Hepatocyte (in vitro differentiated cells): ENCODE measurements around the gene CLBA1. TPM values are rescaled to one million over a fixed set of nuclear protein-coding genes. Genes with fewer than 3 reads are reported as not detected.
"Not testable (repeated sequence)": the region's sequence is repeated elsewhere in the genome, so short reads cannot be mapped to it uniquely, and the experiment has no call there.

Source experiments
- DNase-seq: peaks from one replicate; pipeline ENCODE4 v3.0.0-alpha.2; 2016; ENCODE audit warnings: low spot score
- H2AFZ ChIP-seq: fragments of 200-600 bp; sonication (generic); 2 replicates; pipeline ENCODE4 v1.6.0; 2016; ENCODE audit warnings: antibody characterized with exemption, mild to moderate bottlenecking
- H3K27ac ChIP-seq: fragments of 200-600 bp; sonication (generic); 2 replicates; pipeline ENCODE4 v1.5.1; 2016; ENCODE audit warnings: mild to moderate bottlenecking
- H3K27me3 ChIP-seq: fragments of 200-600 bp; sonication (generic); 2 replicates; pipeline ENCODE4 v1.6.1; 2016
- H3K36me3 ChIP-seq: fragments of 200-600 bp; sonication (generic); replicated peaks from 2 replicates; pipeline ENCODE4 v1.5.1; 2016; ENCODE audit warnings: low read depth; ENCODE audit not compliant: insufficient read depth
- H3K4me1 ChIP-seq: fragments of 200-600 bp; sonication (generic); 2 replicates; pipeline ENCODE4 v1.5.1; 2016; ENCODE audit warnings: mild to moderate bottlenecking, moderate library complexity; ENCODE audit not compliant: insufficient read depth
- H3K4me2 ChIP-seq: fragments of 200-600 bp; sonication (generic); 2 replicates; pipeline ENCODE4 v1.6.0; 2016
- H3K4me3 ChIP-seq: fragments of 200-600 bp; sonication (generic); 2 replicates; pipeline ENCODE4 v1.5.1; 2016; ENCODE audit warnings: mild to moderate bottlenecking
- H3K79me2 ChIP-seq: fragments of 200-600 bp; sonication (generic); 2 replicates; pipeline ENCODE4 v1.6.0; 2017; ENCODE audit warnings: mild to moderate bottlenecking
- H3K9me2 ChIP-seq: fragments of 200-600 bp; sonication (generic); replicated peaks from 2 replicates; pipeline ENCODE4 v1.6.0; 2017; ENCODE audit warnings: mild to moderate bottlenecking; ENCODE audit not compliant: insufficient read depth
- H3K9me3 ChIP-seq: fragments of 200-600 bp; sonication (generic); 2 replicates; pipeline ENCODE4 v1.5.1; 2016; ENCODE audit warnings: low read depth, mild to moderate bottlenecking
- H4K20me1 ChIP-seq: fragments of 200-600 bp; sonication (generic); 2 replicates; pipeline ENCODE4 v1.6.0; 2016; ENCODE audit warnings: mild to moderate bottlenecking; ENCODE audit not compliant: insufficient read depth, poor library complexity, severe bottlenecking
- EZH2 ChIP-seq: fragments of 200-600 bp; sonication (generic); IDR thresholded peaks from 2 replicates; pipeline ENCODE4 v1.6.1; 2016; ENCODE audit warnings: antibody characterized with exemption, mild to moderate bottlenecking, borderline replicate concordance
- EZH2phosphoT487 ChIP-seq: fragments of 200-600 bp; sonication (generic); IDR thresholded peaks from one replicate; pipeline ENCODE4 v1.6.1; 2018; ENCODE audit warnings: antibody characterized with exemption, mild to moderate bottlenecking, low read depth, moderate library complexity; ENCODE audit not compliant: unreplicated experiment, severe bottlenecking
- WGBS: methylation state at CpG from one replicate; pipeline ENCODE4 v1.1.6; 2016; ENCODE audit warnings: low lambda C conversion rate; ENCODE audit errors: missing lambda C conversion rate; 5-methylcytosine and 5-hydroxymethylcytosine counted together
- polyA plus RNA-seq: library from polyadenylated mRNA; unstranded; fragments of >200 nt; fragmentation: Nextera tagmentation; extraction: Ambion mirVana; gene quantifications from 2 replicates; pipeline ENCODE4 v1.2.1, GENCODE V29; 2016
- total RNA-seq: library from RNA; depleted of rRNA; stranded (reverse); fragments of >200 nt; gene quantifications from 2 replicates; pipeline ENCODE4 v1.2.3, GENCODE V29; 2014
- TF ChIP-seq, protein P1 (sequence below): fragments of 200-600 bp; sonication (generic); IDR thresholded peaks from 2 replicates; pipeline ENCODE4 v1.5.1; 2016; ENCODE audit warnings: antibody characterized with exemption, mild to moderate bottlenecking; ENCODE audit not compliant: poor library complexity

CLBA1 gene
- total and polyA plus RNA-seq, 2 experiments from 2014 or later, result 6.4 to 9.3 TPM

GRCh38 chr14:105026033-105026785 lies 40.6 kb downstream of the CLBA1 start:
- no peaks in the 10 kb centered on the region for H3K36me3 ChIP-seq
- DNase-seq, result no peak
- H3K9me3 ChIP-seq, result no peaks in the 10 kb centered on the region
- TF ChIP-seq, protein P1, sequence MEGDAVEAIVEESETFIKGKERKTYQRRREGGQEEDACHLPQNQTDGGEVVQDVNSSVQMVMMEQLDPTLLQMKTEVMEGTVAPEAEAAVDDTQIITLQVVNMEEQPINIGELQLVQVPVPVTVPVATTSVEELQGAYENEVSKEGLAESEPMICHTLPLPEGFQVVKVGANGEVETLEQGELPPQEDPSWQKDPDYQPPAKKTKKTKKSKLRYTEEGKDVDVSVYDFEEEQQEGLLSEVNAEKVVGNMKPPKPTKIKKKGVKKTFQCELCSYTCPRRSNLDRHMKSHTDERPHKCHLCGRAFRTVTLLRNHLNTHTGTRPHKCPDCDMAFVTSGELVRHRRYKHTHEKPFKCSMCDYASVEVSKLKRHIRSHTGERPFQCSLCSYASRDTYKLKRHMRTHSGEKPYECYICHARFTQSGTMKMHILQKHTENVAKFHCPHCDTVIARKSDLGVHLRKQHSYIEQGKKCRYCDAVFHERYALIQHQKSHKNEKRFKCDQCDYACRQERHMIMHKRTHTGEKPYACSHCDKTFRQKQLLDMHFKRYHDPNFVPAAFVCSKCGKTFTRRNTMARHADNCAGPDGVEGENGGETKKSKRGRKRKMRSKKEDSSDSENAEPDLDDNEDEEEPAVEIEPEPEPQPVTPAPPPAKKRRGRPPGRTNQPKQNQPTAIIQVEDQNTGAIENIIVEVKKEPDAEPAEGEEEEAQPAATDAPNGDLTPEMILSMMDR, result no peak
- TF ChIP-seq EZH2phosphoT487 (no peak), EZH2 (no peak)
- H3K9me2 ChIP-seq, result no peaks in the 10 kb centered on the region
- no peak overlapping the region for H3K4me2 ChIP-seq
- no peaks in the 10 kb centered on the region for H4K20me1 ChIP-seq
- no peaks in the 10 kb centered on the region for H3K4me1 ChIP-seq
- no peak overlapping the region for H3K27ac ChIP-seq
- H2AFZ ChIP-seq, result no peak overlapping the region
- H3K79me2 ChIP-seq, result peaks cover 6% of the 10 kb centered on the region
- no peaks in the 10 kb centered on the region for H3K27me3 ChIP-seq
- 94% methylated on average over 16 of the region's 16 CpGs for WGBS
- H3K4me3 ChIP-seq, result no peak overlapping the region

DNA sequence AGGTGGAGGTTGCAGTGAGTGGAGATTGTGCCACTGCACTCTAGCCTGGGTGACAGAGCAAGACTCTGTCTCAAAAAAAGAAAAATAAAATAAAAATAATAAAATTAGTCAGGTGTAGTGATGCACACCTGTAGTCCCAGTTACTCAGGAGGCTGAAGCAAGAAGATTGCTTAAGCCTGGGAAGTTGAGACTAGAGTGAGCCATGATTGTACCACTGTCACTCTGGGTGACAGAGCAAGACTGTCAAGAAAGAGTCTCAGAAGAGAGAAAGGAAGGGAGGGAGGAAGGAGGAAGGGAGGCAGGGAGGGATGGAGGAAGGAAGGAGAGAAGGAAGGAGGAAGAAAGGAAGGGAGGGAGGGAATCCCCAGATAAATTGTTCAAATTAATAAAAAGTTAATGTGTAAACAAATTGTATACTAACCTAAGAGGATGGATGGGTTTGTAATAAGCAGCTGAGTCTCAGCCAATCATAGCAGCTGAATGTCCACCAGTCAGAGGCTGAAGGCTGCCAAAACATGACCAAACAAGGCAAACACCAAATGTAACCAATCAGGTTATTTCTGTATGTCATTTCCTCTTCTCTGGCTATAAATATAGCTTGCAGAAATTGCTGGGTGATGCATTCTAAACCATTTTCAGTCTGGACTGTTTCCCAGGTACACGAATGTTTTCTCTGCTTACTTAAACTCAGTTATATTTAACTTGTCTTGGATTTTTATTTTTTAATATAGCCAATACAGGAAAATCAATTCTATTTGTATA lies 41.4 kb downstream of the CLBA1 start:
- TF ChIP-seq EZH2phosphoT487, result no peak
- TF ChIP-seq, protein P1, result no peak

DNA sequence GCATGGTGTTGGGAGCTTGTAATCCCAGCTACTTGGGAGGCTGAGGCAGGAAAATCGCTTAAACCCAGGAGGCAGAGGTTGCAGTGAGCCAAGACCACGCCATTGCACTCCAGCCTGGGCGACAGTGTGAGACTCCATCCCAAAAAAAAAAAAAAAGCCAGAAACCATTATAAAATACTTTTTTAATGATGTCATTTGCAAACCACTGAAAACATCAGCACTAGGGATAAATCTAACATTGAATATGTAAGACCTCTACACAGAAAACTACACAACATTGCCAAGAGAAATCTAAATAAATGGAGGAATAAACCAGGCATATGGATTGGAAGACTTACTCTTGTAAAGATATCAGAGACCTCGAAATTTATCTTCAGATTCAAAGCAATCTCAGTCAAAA lies 42.1 kb downstream of the CLBA1 start:
- H3K4me3 ChIP-seq, H3K27ac ChIP-seq, H3K4me2 ChIP-seq, H3K9me2 ChIP-seq, H3K9me3 ChIP-seq, H4K20me1 ChIP-seq, H3K79me2 ChIP-seq, H3K4me1 ChIP-seq, H2AFZ ChIP-seq, H3K27me3 ChIP-seq, H3K36me3 ChIP-seq, DNase-seq: not testable (repeated sequence)
- 80% methylated on average over 4 of the region's 4 CpGs for whole genome bisulfite sequencing

More for the DNA sequence above, 41.4 kb downstream of the CLBA1 start:
- Histone ChIP-seq H4K20me1 (no peaks in the 10 kb centered on the region), H3K9me2 (no peaks in the 10 kb centered on the region), H3K79me2 (peaks cover 6% of the 10 kb centered on the region), H3K27ac (no peak overlapping the region), H2AFZ (no peak overlapping the region), H3K4me2 (no peak overlapping the region), H3K36me3 (no peaks in the 10 kb centered on the region), H3K9me3 (no peaks in the 10 kb centered on the region), H3K4me3 (no peak overlapping the region), H3K4me1 (no peaks in the 10 kb centered on the region), H3K27me3 (no peaks in the 10 kb centered on the region)
- 63% methylated on average over 1 of the region's 1 CpG for WGBS
- DNase-seq, result no peak

DNA sequence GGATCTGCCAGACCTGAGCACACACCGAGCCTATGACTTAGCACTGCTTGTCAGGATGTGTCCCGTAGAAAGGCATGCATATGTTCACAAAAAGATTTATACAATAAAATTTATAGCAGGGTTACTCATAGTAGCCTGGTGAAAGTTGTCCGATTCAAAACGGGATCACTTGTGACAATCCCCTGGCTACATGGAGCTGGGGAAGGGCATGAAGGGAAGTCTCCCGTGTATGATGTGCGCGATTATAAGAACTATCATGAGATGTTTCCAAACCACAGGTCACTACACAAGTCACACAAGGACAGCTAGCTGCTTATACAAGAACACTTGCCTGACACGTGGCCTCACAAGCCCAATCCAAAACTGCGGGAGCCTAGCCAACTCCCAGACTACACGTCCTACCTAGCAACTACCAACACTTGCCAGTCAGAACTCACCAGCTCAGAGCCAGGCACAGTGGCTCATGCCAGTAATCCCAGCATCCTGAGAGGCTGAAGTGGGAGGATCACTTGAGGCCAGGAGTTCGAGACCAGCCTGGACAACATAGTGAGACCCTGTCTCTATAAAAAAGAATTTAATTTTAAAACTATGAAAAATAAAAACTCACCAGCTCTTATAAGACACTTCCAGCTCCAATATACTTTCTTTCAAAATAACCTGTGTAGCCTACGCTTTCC lies 42.8 kb downstream of the CLBA1 start:
- Histone ChIP-seq H3K79me2 (no peaks in the 10 kb centered on the region), H3K27me3 (no peaks in the 10 kb centered on the region), H3K27ac (no peak overlapping the region), H3K4me2 (no peak overlapping the region), H3K4me1 (no peaks in the 10 kb centered on the region), H3K9me2 (no peaks in the 10 kb centered on the region), H2AFZ (no peak overlapping the region), H3K36me3 (no peaks in the 10 kb centered on the region), H3K4me3 (no peak overlapping the region), H4K20me1 (no peaks in the 10 kb centered on the region), H3K9me3 (no peaks in the 10 kb centered on the region)
- WGBS, result 92% methylated on average over 12 of the region's 12 CpGs
- TF ChIP-seq, protein P1, result no peak
- no peak for DNase-seq
